OCI-LY3 (cell line): ENCODE results near the gene KLF16.

ENCODE experiments used
- CTCF ChIP-seq: fragments of 200-600, 300-600 bp; sonication (generic); IDR thresholded peaks from 2 replicates; pipeline ENCODE4 v1.5.1; 2014; ENCODE audit warnings: antibody characterized with exemption, low read length, low read depth
- EZH2phosphoT487 ChIP-seq: fragments of 200-600 bp; shearing (Covaris generic); IDR thresholded peaks from 2 replicates; pipeline ENCODE4 v1.6.1; 2018; ENCODE audit warnings: antibody characterized with exemption, mixed run types, low read depth

GRCh38 chr19:1841209-1841924 lies 22.0 kb downstream of the KLF16 start:
- TF ChIP-seq CTCF (no peak), EZH2phosphoT487 (no peak)
